ENCODE data around the gene USP32. TPM values are rescaled to one million over a fixed set of nuclear protein-coding genes. Genes with fewer than 3 reads are reported as not detected.
"Not testable (repeated sequence)": the region's sequence is repeated elsewhere in the genome, so short reads cannot be mapped to it uniquely, and the experiment has no call there.

The USP32 gene
- total RNA-seq, 1 experiment from 2014 or later = 103 TPM

DNA sequence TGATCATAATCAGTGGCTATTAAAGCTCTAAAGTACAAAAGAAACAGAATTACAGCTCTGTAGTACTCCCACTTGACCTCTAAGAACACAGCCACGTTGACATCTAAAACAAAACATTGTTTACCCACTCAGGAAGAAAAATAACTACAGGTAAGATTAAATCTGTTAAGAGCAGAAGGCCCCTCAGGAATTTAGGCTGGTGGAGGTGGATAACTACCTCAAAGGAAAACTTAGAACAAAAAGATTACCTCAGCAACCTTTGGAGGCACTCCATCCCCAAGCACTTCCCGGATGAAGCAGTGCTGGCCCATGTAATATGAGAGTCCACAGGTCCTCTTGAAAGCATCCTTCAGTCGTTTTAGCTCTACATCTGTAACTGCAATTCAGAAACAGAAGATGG lies 46.7 kb downstream of the USP32 start (continued):
- TF ChIP-seq, protein P1, sequence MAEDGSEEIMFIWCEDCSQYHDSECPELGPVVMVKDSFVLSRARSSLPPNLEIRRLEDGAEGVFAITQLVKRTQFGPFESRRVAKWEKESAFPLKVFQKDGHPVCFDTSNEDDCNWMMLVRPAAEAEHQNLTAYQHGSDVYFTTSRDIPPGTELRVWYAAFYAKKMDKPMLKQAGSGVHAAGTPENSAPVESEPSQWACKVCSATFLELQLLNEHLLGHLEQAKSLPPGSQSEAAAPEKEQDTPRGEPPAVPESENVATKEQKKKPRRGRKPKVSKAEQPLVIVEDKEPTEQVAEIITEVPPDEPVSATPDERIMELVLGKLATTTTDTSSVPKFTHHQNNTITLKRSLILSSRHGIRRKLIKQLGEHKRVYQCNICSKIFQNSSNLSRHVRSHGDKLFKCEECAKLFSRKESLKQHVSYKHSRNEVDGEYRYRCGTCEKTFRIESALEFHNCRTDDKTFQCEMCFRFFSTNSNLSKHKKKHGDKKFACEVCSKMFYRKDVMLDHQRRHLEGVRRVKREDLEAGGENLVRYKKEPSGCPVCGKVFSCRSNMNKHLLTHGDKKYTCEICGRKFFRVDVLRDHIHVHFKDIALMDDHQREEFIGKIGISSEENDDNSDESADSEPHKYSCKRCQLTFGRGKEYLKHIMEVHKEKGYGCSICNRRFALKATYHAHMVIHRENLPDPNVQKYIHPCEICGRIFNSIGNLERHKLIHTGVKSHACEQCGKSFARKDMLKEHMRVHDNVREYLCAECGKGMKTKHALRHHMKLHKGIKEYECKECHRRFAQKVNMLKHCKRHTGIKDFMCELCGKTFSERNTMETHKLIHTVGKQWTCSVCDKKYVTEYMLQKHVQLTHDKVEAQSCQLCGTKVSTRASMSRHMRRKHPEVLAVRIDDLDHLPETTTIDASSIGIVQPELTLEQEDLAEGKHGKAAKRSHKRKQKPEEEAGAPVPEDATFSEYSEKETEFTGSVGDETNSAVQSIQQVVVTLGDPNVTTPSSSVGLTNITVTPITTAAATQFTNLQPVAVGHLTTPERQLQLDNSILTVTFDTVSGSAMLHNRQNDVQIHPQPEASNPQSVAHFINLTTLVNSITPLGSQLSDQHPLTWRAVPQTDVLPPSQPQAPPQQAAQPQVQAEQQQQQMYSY (CRISPR knock-in tag; IDR thresholded peaks at IDR 0.05) = no peak
- TF ChIP-seq SP1 (CRISPR knock-in tag; conservative IDR thresholded peaks at IDR 0.05) (no peak), SMAD3 (CRISPR knock-in tag; IDR thresholded peaks at IDR 0.05; ENCODE audit: borderline replicate concordance) (no peak), CBFB (CRISPR knock-in tag; IDR thresholded peaks at IDR 0.05; ENCODE audit: low read depth) (no peak), TEAD4 (CRISPR knock-in tag; IDR thresholded peaks at IDR 0.05) (no peak), SOX15 (CRISPR knock-in tag; IDR thresholded peaks at IDR 0.05) (no peak)
- TF ChIP-seq, protein P2, sequence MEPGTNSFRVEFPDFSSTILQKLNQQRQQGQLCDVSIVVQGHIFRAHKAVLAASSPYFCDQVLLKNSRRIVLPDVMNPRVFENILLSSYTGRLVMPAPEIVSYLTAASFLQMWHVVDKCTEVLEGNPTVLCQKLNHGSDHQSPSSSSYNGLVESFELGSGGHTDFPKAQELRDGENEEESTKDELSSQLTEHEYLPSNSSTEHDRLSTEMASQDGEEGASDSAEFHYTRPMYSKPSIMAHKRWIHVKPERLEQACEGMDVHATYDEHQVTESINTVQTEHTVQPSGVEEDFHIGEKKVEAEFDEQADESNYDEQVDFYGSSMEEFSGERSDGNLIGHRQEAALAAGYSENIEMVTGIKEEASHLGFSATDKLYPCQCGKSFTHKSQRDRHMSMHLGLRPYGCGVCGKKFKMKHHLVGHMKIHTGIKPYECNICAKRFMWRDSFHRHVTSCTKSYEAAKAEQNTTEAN (CRISPR knock-in tag; IDR thresholded peaks at IDR 0.05) = no peak

DNA sequence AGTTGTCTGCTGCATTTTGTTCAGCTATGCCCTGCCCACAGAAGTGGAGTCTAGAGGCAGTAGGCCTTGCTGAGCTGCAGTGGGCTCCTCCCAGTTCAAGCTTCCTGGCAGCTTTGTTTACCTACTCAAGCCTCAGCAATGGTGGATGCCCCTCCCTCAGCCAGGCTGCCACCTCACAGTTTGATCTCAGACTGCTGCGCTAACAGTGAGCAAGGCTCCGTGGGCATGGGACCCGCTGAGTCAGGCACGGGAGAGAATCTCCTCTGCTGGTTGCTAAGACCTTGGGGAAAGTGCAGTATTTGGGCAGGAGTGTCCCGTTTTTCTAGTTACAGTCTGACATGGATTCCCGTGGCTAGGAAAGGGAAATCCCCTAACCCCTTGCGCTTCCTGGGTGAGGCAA lies 49.4 kb downstream of the USP32 start:
- peaks cover 57% of the 10 kb centered on the region for H3K36me3 Mint-ChIP-seq
- peak overlapping the region; percentile 75; the same call in 1 of the 2 replicates for H3K27ac Mint-ChIP-seq
- H3K4me1 Mint-ChIP-seq; POLR2A ChIA-PET; H3K27me3 Mint-ChIP-seq (ENCODE audit: low read depth); H3K4me3 Mint-ChIP-seq; ATAC-seq; H3K9me3 Mint-ChIP-seq; CTCF ChIA-PET; DNase-seq (ENCODE audit: low spot score): not testable (repeated sequence)

DNA sequence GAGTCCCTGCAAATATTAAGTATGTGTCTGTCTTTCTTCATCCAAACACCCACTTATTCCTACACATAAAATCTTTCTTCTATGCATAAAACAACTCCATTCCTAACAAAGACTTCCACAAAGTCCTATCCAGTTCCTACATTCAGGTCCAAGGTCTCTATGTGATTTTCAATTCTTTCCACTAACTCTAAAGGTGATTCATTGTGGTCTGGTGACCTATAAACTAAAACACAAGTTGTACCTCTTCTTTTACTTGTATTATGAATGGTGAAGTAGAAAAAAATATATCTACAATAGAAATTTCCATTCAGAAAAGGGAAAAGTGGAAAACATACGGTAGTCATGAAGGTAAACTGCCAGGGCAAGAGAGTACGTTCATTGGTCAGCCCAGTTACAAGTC lies 56.6 kb downstream of the USP32 start:
- H3K27me3 Mint-ChIP-seq (ENCODE audit: low read depth) = no peaks in the 10 kb centered on the region
- ATAC-seq (no peak), DNase-seq (ENCODE audit: low spot score) (no peak)
- TF ChIP-seq NFYB (CRISPR knock-in tag; conservative IDR thresholded peaks at IDR 0.05; ENCODE audit: low read depth) (no peak), CREM (CRISPR knock-in tag; IDR thresholded peaks at IDR 0.05) (no peak), FOXP1 (CRISPR knock-in tag; IDR thresholded peaks at IDR 0.05; ENCODE audit: borderline replicate concordance) (no peak), TEAD1 (CRISPR knock-in tag; IDR thresholded peaks at IDR 0.05) (no peak), HMGA2 (CRISPR knock-in tag; IDR thresholded peaks at IDR 0.05) (no peak), ESRRA (CRISPR knock-in tag; IDR thresholded peaks at IDR 0.05; ENCODE audit: borderline replicate concordance) (no peak)
- TF ChIP-seq, protein P3, sequence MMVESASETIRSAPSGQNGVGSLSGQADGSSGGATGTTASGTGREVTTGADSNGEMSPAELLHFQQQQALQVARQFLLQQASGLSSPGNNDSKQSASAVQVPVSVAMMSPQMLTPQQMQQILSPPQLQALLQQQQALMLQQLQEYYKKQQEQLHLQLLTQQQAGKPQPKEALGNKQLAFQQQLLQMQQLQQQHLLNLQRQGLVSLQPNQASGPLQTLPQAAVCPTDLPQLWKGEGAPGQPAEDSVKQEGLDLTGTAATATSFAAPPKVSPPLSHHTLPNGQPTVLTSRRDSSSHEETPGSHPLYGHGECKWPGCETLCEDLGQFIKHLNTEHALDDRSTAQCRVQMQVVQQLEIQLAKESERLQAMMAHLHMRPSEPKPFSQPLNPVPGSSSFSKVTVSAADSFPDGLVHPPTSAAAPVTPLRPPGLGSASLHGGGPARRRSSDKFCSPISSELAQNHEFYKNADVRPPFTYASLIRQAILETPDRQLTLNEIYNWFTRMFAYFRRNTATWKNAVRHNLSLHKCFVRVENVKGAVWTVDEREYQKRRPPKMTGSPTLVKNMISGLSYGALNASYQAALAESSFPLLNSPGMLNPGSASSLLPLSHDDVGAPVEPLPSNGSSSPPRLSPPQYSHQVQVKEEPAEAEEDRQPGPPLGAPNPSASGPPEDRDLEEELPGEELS (CRISPR knock-in tag; IDR thresholded peaks at IDR 0.05) = no peak
- TF ChIP-seq, protein P4, sequence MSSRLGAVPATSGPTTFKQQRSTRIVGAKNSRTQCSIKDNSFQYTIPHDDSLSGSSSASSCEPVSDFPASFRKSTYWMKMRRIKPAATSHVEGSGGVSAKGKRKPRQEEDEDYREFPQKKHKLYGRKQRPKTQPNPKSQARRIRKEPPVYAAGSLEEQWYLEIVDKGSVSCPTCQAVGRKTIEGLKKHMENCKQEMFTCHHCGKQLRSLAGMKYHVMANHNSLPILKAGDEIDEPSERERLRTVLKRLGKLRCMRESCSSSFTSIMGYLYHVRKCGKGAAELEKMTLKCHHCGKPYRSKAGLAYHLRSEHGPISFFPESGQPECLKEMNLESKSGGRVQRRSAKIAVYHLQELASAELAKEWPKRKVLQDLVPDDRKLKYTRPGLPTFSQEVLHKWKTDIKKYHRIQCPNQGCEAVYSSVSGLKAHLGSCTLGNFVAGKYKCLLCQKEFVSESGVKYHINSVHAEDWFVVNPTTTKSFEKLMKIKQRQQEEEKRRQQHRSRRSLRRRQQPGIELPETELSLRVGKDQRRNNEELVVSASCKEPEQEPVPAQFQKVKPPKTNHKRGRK (CRISPR knock-in tag; IDR thresholded peaks at IDR 0.05; ENCODE audit: borderline replicate concordance) = no peak
- TF ChIP-seq, protein P5, sequence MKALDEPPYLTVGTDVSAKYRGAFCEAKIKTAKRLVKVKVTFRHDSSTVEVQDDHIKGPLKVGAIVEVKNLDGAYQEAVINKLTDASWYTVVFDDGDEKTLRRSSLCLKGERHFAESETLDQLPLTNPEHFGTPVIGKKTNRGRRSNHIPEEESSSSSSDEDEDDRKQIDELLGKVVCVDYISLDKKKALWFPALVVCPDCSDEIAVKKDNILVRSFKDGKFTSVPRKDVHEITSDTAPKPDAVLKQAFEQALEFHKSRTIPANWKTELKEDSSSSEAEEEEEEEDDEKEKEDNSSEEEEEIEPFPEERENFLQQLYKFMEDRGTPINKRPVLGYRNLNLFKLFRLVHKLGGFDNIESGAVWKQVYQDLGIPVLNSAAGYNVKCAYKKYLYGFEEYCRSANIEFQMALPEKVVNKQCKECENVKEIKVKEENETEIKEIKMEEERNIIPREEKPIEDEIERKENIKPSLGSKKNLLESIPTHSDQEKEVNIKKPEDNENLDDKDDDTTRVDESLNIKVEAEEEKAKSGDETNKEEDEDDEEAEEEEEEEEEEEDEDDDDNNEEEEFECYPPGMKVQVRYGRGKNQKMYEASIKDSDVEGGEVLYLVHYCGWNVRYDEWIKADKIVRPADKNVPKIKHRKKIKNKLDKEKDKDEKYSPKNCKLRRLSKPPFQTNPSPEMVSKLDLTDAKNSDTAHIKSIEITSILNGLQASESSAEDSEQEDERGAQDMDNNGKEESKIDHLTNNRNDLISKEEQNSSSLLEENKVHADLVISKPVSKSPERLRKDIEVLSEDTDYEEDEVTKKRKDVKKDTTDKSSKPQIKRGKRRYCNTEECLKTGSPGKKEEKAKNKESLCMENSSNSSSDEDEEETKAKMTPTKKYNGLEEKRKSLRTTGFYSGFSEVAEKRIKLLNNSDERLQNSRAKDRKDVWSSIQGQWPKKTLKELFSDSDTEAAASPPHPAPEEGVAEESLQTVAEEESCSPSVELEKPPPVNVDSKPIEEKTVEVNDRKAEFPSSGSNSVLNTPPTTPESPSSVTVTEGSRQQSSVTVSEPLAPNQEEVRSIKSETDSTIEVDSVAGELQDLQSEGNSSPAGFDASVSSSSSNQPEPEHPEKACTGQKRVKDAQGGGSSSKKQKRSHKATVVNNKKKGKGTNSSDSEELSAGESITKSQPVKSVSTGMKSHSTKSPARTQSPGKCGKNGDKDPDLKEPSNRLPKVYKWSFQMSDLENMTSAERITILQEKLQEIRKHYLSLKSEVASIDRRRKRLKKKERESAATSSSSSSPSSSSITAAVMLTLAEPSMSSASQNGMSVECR (CRISPR knock-in tag; IDR thresholded peaks at IDR 0.05; ENCODE audit: borderline replicate concordance) = no peak
- TF ChIP-seq, protein P6, sequence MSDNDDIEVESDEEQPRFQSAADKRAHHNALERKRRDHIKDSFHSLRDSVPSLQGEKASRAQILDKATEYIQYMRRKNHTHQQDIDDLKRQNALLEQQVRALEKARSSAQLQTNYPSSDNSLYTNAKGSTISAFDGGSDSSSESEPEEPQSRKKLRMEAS (CRISPR knock-in tag; IDR thresholded peaks at IDR 0.05) = no peak
- H3K4me1 Mint-ChIP-seq = peaks cover 25% of the 10 kb centered on the region
- H3K9me3 Mint-ChIP-seq = no peaks in the 10 kb centered on the region
- H3K36me3 Mint-ChIP-seq = peaks cover 13% of the 10 kb centered on the region; the same call in 1 of the 2 replicates
- ChIA-PET POLR2A (no interaction called here), CTCF (interaction anchor here (0.5 kb wide), 1 partner anchor 48 kb away, joined by 4 read pairs; no protein-coding TSS in a partner anchor)
- H3K4me3 Mint-ChIP-seq = no peak overlapping the region
- peak overlapping the region; percentile 75; the same call in 1 of the 2 replicates for H3K27ac Mint-ChIP-seq

Measured in WTC11 (cell line).